SH-SY5Y (cell line): ENCODE data around the gene APOA5.

Experiments
- GATA2 ChIP-seq: IDR thresholded peaks from 2 replicates; pipeline ENCODE4 v1.6.1; 2011; ENCODE audit warnings: mild to moderate bottlenecking, low read depth, low read length
- GATA3 ChIP-seq: IDR thresholded peaks from 2 replicates; pipeline ENCODE4 v1.6.1; 2011; ENCODE audit warnings: low read depth, mild to moderate bottlenecking, low read length, moderate library complexity

Gene APOA5

GRCh38 chr11:116813781-116814471 lies 22.2 kb upstream of the APOA5 start:
- TF ChIP-seq GATA2 (no peak), GATA3 (no peak)

- no peak for TF ChIP-seq GATA3
- no peak for TF ChIP-seq GATA2
Observed at GRCh38 chr11:116813170-116813569, 21.5 kb upstream of the APOA5 start.

GRCh38 chr11:116812109-116812508 lies 20.4 kb upstream of the APOA5 start:
- TF ChIP-seq GATA3, result no peak

GRCh38 chr11:116811194-116811593 lies 19.5 kb upstream of the APOA5 start:
- TF ChIP-seq GATA2, result no peak

GRCh38 chr11:116808262-116809175 lies 16.8 kb upstream of the APOA5 start:
- TF ChIP-seq GATA3, result no peak
- TF ChIP-seq GATA2, result no peak

- TF ChIP-seq GATA3 (no peak), GATA2 (no peak)
Observed at GRCh38 chr11:116807601-116808261, 16.1 kb upstream of the APOA5 start.

GRCh38 chr11:116804001-116804400 lies 12.3 kb upstream of the APOA5 start:
- TF ChIP-seq GATA3 (no peak), GATA2 (no peak)

GRCh38 chr11:116800610-116801009 lies 8.9 kb upstream of the APOA5 start:
- TF ChIP-seq GATA3, result no peak
- no peak for TF ChIP-seq GATA2

- TF ChIP-seq GATA2 (no peak), GATA3 (no peak)
Observed at GRCh38 chr11:116798368-116798767, 6.7 kb upstream of the APOA5 start.

- no peak for TF ChIP-seq GATA3
- TF ChIP-seq GATA2, result no peak
Observed at GRCh38 chr11:116797816-116798215, 6.1 kb upstream of the APOA5 start.

GRCh38 chr11:116796548-116796947 lies 4.9 kb upstream of the APOA5 start:
- no peak for TF ChIP-seq GATA2
- no peak for TF ChIP-seq GATA3

- TF ChIP-seq GATA3 (no peak), GATA2 (no peak)
Observed at GRCh38 chr11:116794851-116795250, 3.2 kb upstream of the APOA5 start.

- TF ChIP-seq GATA2, result no peak
- TF ChIP-seq GATA3, result no peak
Observed at GRCh38 chr11:116793772-116794097, 2.1 kb upstream of the APOA5 start.

GRCh38 chr11:116792869-116793771 lies 1.4 kb upstream of the APOA5 start:
- TF ChIP-seq GATA2 (no peak), GATA3 (no peak)
